Measurements from ENCODE around the gene FOXA3. TPM values are rescaled to one million over a fixed set of nuclear protein-coding genes. Genes with fewer than 3 reads are reported as not detected.

Gene FOXA3
- not detected in 2 replicates for total RNA-seq (2021)
- Bru-seq, nascent RNA, result not detected
- BruChase-seq, experiment 1, labeled RNA remaining after a 2-hour chase, result not detected
- BruChase-seq, experiment 2, labeled RNA remaining after a 6-hour chase, result percentile 8 among the genes with signal in this experiment
- long read RNA-seq, result 0 reads

- H3K9me3 ChIP-seq (ENCODE audit: low read depth, low read length, poor library complexity, severe bottlenecking), result no peaks in the 10 kb centered on the region
- peak; percentile 77 for TF ChIP-seq EZH2 (IDR thresholded peaks at IDR 0.05; ENCODE audit: borderline replicate concordance, low read depth, low read length, poor library complexity, severe bottlenecking)
- TF ChIP-seq, protein P1, sequence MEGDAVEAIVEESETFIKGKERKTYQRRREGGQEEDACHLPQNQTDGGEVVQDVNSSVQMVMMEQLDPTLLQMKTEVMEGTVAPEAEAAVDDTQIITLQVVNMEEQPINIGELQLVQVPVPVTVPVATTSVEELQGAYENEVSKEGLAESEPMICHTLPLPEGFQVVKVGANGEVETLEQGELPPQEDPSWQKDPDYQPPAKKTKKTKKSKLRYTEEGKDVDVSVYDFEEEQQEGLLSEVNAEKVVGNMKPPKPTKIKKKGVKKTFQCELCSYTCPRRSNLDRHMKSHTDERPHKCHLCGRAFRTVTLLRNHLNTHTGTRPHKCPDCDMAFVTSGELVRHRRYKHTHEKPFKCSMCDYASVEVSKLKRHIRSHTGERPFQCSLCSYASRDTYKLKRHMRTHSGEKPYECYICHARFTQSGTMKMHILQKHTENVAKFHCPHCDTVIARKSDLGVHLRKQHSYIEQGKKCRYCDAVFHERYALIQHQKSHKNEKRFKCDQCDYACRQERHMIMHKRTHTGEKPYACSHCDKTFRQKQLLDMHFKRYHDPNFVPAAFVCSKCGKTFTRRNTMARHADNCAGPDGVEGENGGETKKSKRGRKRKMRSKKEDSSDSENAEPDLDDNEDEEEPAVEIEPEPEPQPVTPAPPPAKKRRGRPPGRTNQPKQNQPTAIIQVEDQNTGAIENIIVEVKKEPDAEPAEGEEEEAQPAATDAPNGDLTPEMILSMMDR (conservative IDR thresholded peaks at IDR 0.05; ENCODE audit: low read depth, low read length), result peak; percentile 50
- BruUV-seq (replicated peaks), result no TSS peak
- intact Hi-C loops (cut with micrococcal nuclease; ENCODE audit: unreplicated experiment), result loop anchor here (1.0 kb wide), 1 partner anchor 19 kb away; no protein-coding TSS in a partner anchor
- ChIA-PET POLR2A (ENCODE audit: low non-redundant PET) (interaction anchor here (0.6 kb wide), 1 partner anchor 12 kb away, joined by 5 read pairs; no protein-coding TSS in a partner anchor), CTCF (interaction anchor here (0.6 to 1.9 kb wide), 3 partner anchors 47 to 531 kb away, joined by 4 to 13 read pairs (median 7); no protein-coding TSS in a partner anchor)
- peak; percentile 50 for DNase-seq (ENCODE audit: low spot score)
- peak within 1 kb of the TSS; percentile 91 for H3K27ac ChIP-seq (ENCODE audit: low read depth, low read length, poor library complexity, severe bottlenecking)
- H3K4me1 ChIP-seq (ENCODE audit: insufficient read depth, low read length, poor library complexity, severe bottlenecking), result peaks cover 6% of the 10 kb centered on the region
- H3K27me3 ChIP-seq (replicated peaks; ENCODE audit: insufficient read depth, low read depth, low read length, poor library complexity), result peaks cover 41% of the 10 kb centered on the region
- peaks cover 10% of the 10 kb centered on the region for H3K36me3 ChIP-seq (ENCODE audit: insufficient read depth, low read length, poor library complexity, severe bottlenecking)
- peak within 1 kb of the TSS; percentile 67 for H3K4me3 ChIP-seq (ENCODE audit: low read depth, low read length, poor library complexity, severe bottlenecking)
Observed at GRCh38 chr19:45863840-45864628, at the start of gene FOXA3. FOXA3 (plus strand) TSS chr19:45864326; CDS start chr19:45864457, 131 bp downstream.

GRCh38 chr19:45814851-45815480 is 49.2 kb upstream of the FOXA3 start, which contains the start of gene RSPH6A:
RSPH6A (minus strand) TSS chr19:45815308; CDS start chr19:45815176, 132 bp downstream.
- no peak for TF ChIP-seq EZH2 (IDR thresholded peaks at IDR 0.05; ENCODE audit: borderline replicate concordance, low read depth, low read length, poor library complexity, severe bottlenecking)
- TF ChIP-seq, protein P1 (conservative IDR thresholded peaks at IDR 0.05; ENCODE audit: low read depth, low read length), result no peak
- Histone ChIP-seq H3K9me3 (ENCODE audit: low read depth, low read length, poor library complexity, severe bottlenecking) (no peaks in the 10 kb centered on the region), H3K27me3 (replicated peaks; ENCODE audit: insufficient read depth, low read depth, low read length, poor library complexity) (no peaks in the 10 kb centered on the region), H3K36me3 (ENCODE audit: insufficient read depth, low read length, poor library complexity, severe bottlenecking) (peaks cover 2% of the 10 kb centered on the region), H3K27ac (ENCODE audit: low read depth, low read length, poor library complexity, severe bottlenecking) (no peak within 1 kb of the TSS), H3K4me1 (ENCODE audit: insufficient read depth, low read length, poor library complexity, severe bottlenecking) (peaks cover 4% of the 10 kb centered on the region), H3K4me3 (ENCODE audit: low read depth, low read length, poor library complexity, severe bottlenecking) (no peak within 1 kb of the TSS)
- ChIA-PET CTCF (interaction anchor here (1.0 kb wide), 1 partner anchor 262 kb away, joined by 3 read pairs; no protein-coding TSS in a partner anchor), POLR2A (ENCODE audit: low non-redundant PET) (no interaction called here)
- no peak for DNase-seq (ENCODE audit: low spot score)
- intact Hi-C loops (cut with micrococcal nuclease; ENCODE audit: unreplicated experiment), result no loop called here
- no TSS peak for BruUV-seq (replicated peaks)

DNA sequence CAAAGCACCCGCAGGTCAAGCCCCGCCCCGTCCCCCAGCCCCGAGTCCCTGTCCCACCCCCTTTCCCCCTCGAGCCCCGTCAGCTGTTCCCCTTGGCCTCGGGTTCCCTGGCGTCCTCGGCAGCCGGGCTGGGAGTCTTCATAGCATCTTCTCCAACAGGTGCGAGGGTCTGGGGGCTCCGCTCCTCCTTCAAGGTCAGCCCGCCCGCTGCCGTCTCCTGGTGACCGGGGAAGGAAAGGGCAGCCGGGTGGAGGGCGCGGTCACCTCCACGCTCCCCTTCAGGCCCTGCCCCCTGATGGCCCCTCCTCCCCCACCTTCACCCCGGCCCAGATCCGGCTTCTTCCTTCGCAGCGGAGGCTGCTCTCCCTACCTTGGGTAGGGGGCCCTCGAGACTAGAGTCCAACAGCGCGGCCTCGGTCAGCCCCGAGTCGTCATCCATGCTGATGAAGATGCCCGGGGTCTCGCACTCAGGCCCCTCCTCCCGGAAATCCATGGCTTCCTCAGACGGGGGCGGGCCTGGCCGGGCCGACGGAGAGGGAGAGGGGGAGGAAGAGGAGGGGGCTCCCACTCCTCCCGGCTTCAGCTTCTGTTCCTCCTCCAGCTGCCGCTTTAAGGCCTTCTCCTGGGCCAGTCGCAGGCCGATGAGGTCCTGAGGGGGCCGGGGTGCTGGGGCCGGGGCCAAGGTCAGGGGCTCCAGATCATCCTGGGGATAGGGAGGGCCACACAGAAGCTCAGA is 48.5 kb upstream of the FOXA3 start:
- BruUV-seq (replicated peaks), result no TSS peak
- POLR2A ChIA-PET (ENCODE audit: low non-redundant PET), result no interaction called here
- H3K27me3 ChIP-seq (replicated peaks; ENCODE audit: insufficient read depth, low read depth, low read length, poor library complexity), result no peaks in the 10 kb centered on the region
- no peak overlapping the region for H3K4me3 ChIP-seq (ENCODE audit: low read depth, low read length, poor library complexity, severe bottlenecking)
- no peak for DNase-seq (ENCODE audit: low spot score)
- H3K9me3 ChIP-seq (ENCODE audit: low read depth, low read length, poor library complexity, severe bottlenecking), result no peaks in the 10 kb centered on the region
- intact Hi-C loops (cut with micrococcal nuclease; ENCODE audit: unreplicated experiment), result no loop called here
- peaks cover 4% of the 10 kb centered on the region for H3K36me3 ChIP-seq (ENCODE audit: insufficient read depth, low read length, poor library complexity, severe bottlenecking)
- no peaks in the 10 kb centered on the region for H3K4me1 ChIP-seq (ENCODE audit: insufficient read depth, low read length, poor library complexity, severe bottlenecking)
- no peak overlapping the region for H3K27ac ChIP-seq (ENCODE audit: low read depth, low read length, poor library complexity, severe bottlenecking)
- CTCF ChIA-PET, result no interaction called here
- TF ChIP-seq, protein P1 (conservative IDR thresholded peaks at IDR 0.05; ENCODE audit: low read depth, low read length), result no peak
- no peak for TF ChIP-seq EZH2 (IDR thresholded peaks at IDR 0.05; ENCODE audit: borderline replicate concordance, low read depth, low read length, poor library complexity, severe bottlenecking)
